ENCODE results near the gene PDE5A. TPM values are rescaled to one million over a fixed set of nuclear protein-coding genes. Genes with fewer than 3 reads are reported as not detected.

The PDE5A gene
- polyA plus RNA-seq, 3 donors, result 0.80 to 0.82 TPM; not detected in 1

DNA sequence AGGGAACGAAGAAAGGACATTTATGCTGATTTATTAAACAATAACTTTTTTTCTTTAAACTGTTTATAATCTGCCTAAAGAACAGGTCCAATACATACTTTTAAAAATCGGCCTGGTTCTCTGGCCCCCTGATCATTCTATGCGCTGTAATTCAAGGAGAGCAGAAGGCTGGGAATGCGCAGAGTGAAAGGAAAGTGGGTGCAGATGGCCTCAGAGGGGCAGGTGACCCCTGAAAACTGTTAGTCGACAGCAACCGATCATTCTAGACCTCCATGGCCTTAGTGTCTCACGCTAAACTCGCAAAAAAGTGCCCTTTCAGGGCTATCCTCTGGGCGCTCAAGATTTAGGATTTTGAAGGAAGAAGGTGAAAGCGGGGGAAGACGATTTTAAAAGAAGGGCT, 2.2 kb downstream of the PDE5A start:
- Mint-ChIP-seq H3K4me3 (peak overlapping the region; percentile 74 to 88), H3K36me3 (peaks cover 6 to 7% of the 10 kb centered on the region in 2 donors), H3K4me1 (peaks cover 22% of the 10 kb centered on the region), H3K27me3 (ENCODE audit: low read depth in 3 of 3) (peaks cover 46 to 69% (median 50%) of the 10 kb centered on the region in 3 donors), H3K27ac (no peak overlapping the region), H3K9me3 (peaks cover 0 to 9% (median 6%) of the 10 kb centered on the region in 7 donors)
- Histone ChIP-seq H3K36me3 (replicated peaks in 1 of 2; ENCODE audit: control insufficient read depth in 1 of 2, insufficient read depth in 2 of 2, low read length in 2 of 2) (no peaks in the 10 kb centered on the region), H2AFZ (ENCODE audit: insufficient read depth, low read depth, low read length, poor library complexity, severe bottlenecking) (peak overlapping the region; percentile 90), H3K4me1 (ENCODE audit: control insufficient read depth in 1 of 2, insufficient read depth in 2 of 2, low read length in 2 of 2) (peaks cover 25 to 30% of the 10 kb centered on the region in 2 donors), H3K27ac (ENCODE audit: low read depth in 1 of 2, low read length in 2 of 2) (no peak overlapping the region), H3K4me3 (replicated peaks in 1 of 3; ENCODE audit: low read depth in 2 of 3, low read length in 3 of 3) (peak overlapping the region in 1 of 3 experiments; percentile 82), H3K79me2 (ENCODE audit: insufficient read depth, low read length) (no peaks in the 10 kb centered on the region), H3K27me3 (ENCODE audit: control insufficient read depth in 2 of 2, insufficient read depth in 2 of 2, low read length in 2 of 2) (peaks cover 51 to 64% of the 10 kb centered on the region in 2 donors), H3K4me2 (replicated peaks; ENCODE audit: extremely low read depth, low read length, poor library complexity, severe bottlenecking) (peak overlapping the region; percentile 92), H3K9ac (ENCODE audit: insufficient read depth, low read length, poor library complexity, severe bottlenecking) (no peak overlapping the region), H3K9me3 (replicated peaks in 1 of 2; ENCODE audit: control insufficient read depth in 1 of 2, insufficient read depth in 1 of 2, low read length in 2 of 2) (no peaks in the 10 kb centered on the region), H4K20me1 (ENCODE audit: insufficient read depth, low read length) (no peaks in the 10 kb centered on the region)
- WGBS (ENCODE audit: insufficient coverage), result 51% methylated on average over 6 of the region's 11 CpGs
- intact Hi-C loops (cut with micrococcal nuclease), result loop anchor here in 1 of 2 donors (10.0 kb wide), 1 partner anchor 652 kb away; no protein-coding TSS in a partner anchor
- TF ChIP-seq, protein P1, sequence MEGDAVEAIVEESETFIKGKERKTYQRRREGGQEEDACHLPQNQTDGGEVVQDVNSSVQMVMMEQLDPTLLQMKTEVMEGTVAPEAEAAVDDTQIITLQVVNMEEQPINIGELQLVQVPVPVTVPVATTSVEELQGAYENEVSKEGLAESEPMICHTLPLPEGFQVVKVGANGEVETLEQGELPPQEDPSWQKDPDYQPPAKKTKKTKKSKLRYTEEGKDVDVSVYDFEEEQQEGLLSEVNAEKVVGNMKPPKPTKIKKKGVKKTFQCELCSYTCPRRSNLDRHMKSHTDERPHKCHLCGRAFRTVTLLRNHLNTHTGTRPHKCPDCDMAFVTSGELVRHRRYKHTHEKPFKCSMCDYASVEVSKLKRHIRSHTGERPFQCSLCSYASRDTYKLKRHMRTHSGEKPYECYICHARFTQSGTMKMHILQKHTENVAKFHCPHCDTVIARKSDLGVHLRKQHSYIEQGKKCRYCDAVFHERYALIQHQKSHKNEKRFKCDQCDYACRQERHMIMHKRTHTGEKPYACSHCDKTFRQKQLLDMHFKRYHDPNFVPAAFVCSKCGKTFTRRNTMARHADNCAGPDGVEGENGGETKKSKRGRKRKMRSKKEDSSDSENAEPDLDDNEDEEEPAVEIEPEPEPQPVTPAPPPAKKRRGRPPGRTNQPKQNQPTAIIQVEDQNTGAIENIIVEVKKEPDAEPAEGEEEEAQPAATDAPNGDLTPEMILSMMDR (IDR thresholded peaks at IDR 0.05), result no peak
- DNase-seq, result no peak

DNA sequence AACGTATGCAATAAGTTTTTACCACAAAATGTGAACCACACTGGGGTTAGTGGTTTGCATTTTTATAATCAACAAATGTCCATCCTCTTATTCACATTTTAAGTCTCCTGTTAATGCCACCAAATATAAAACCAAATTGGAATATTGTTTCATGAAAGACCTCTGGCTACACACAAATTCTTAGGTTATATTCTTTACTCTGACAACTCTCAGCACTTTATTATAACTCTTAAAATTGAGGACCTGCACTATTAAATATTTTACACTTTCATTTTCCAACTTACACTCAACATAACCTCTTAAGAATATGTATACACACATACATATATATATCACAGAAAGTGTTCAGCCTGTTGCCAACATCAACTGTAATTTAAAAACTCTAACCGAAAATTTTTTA, 2.8 kb downstream of the PDE5A start:
- Histone ChIP-seq H3K9ac (ENCODE audit: insufficient read depth, low read length, poor library complexity, severe bottlenecking) (no peak overlapping the region), H3K9me3 (replicated peaks in 1 of 2; ENCODE audit: control insufficient read depth in 1 of 2, insufficient read depth in 1 of 2, low read length in 2 of 2) (no peaks in the 10 kb centered on the region), H3K27ac (ENCODE audit: low read depth in 1 of 2, low read length in 2 of 2) (no peak overlapping the region), H3K36me3 (replicated peaks in 1 of 2; ENCODE audit: control insufficient read depth in 1 of 2, insufficient read depth in 2 of 2, low read length in 2 of 2) (no peaks in the 10 kb centered on the region), H3K4me2 (replicated peaks; ENCODE audit: extremely low read depth, low read length, poor library complexity, severe bottlenecking) (no peak overlapping the region), H3K4me1 (ENCODE audit: control insufficient read depth in 1 of 2, insufficient read depth in 2 of 2, low read length in 2 of 2) (peaks cover 25 to 30% of the 10 kb centered on the region in 2 donors), H4K20me1 (ENCODE audit: insufficient read depth, low read length) (no peaks in the 10 kb centered on the region), H3K27me3 (ENCODE audit: control insufficient read depth in 2 of 2, insufficient read depth in 2 of 2, low read length in 2 of 2) (peaks cover 48 to 58% of the 10 kb centered on the region in 2 donors), H3K79me2 (ENCODE audit: insufficient read depth, low read length) (no peaks in the 10 kb centered on the region), H3K4me3 (replicated peaks in 1 of 3; ENCODE audit: low read depth in 2 of 3, low read length in 3 of 3) (no peak overlapping the region), H2AFZ (ENCODE audit: insufficient read depth, low read depth, low read length, poor library complexity, severe bottlenecking) (no peak overlapping the region)
- Mint-ChIP-seq H3K36me3 (peaks cover 6 to 7% of the 10 kb centered on the region in 2 donors), H3K4me1 (peaks cover 22% of the 10 kb centered on the region), H3K27ac (no peak overlapping the region), H3K9me3 (peaks cover 0 to 9% (median 6%) of the 10 kb centered on the region in 7 donors), H3K4me3 (peak overlapping the region in 1 of 2 donors; percentile 88), H3K27me3 (ENCODE audit: low read depth in 3 of 3) (peaks cover 45 to 66% (median 49%) of the 10 kb centered on the region in 3 donors)
- DNase-seq, result no peak
- TF ChIP-seq, protein P1 (IDR thresholded peaks at IDR 0.05), result no peak
- WGBS (ENCODE audit: insufficient coverage), result no CpG with 5 or more reads among the region's 2 CpGs
- intact Hi-C loops (cut with micrococcal nuclease), result loop anchor here in 1 of 2 donors (10.0 kb wide), 1 partner anchor 651 kb away; no protein-coding TSS in a partner anchor

Data from CD14-positive monocyte (primary cell).